Stimulated activated CD4-positive, alpha-beta T cell treated with anti-CD3 and anti-CD28 coated beads, Interleukin-15, amount 100 ng/mL, for 1 hour (primary cell): Measurements from ENCODE around the gene LRRC15.

ENCODE experiments used
- DNase-seq, 2 donors: peaks; one replicate each; pipeline ENCODE4 v3.0.0-alpha.2; 2020; ENCODE audit warnings: low read depth in 1 of 2, low spot score in 1 of 2

LRRC15 gene

DNA sequence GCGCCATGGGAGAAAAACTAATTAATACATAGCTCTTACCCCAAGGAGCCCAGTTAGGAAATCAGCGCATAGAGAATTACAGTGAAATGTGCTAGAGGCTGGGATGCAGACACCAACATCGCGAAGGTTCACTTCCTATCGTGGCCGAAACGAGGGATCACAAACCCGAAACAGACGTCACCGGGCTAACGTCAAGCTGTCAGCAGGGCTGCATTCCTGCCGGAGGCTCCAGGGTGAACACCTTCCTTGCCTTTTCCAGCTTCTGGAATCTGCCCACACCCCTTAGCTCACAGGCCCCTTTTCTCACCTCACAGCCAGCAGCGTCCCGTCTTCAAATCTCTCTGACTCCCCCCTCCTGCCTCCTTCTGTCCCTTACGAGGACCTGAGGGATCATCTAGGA is 16.5 kb upstream of the LRRC15 start:
- DNase-seq: no peak

DNA sequence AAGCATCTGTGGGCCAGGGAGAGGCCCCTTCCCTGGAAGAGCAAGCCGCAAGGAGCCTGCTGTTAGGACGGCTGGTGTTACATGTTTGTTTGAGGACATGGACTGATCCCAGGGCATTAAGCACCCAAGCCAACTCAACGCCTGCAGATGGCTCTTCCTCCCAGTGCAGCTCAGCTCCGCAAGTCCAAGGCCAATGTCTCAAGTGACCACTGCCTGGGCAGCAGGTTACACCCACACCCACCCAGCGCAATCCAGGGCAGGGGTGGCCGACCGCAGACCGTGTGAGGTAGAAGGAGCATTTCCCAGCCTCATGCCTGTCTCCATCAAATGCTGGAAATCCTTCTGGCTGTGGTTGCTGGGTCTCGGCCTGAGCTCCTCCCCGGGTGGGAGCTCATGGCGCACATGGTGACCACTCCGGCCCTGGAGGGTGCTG is 15.0 kb upstream of the LRRC15 start:
- no peak for DNase-seq

DNA sequence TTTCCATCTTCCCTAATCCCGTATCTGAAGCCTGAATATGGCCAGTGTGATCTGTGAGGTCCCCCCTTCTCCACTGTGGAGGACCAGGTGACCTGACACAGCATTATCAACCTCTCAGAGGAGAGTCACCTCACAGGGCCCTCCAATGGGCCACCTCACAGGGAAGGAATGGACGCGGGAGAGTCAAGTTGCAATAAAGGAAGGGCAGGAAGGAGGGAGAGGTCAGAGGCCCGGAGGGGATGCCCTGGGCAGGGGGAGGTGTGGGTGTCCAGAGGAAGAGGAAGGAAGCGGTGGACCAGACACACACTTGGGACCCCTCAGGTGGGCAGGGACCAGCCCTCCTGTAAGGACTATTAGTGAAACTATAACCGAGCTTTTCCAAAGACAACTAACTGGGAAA is 14.6 kb upstream of the LRRC15 start:
- no peak for DNase-seq

DNA sequence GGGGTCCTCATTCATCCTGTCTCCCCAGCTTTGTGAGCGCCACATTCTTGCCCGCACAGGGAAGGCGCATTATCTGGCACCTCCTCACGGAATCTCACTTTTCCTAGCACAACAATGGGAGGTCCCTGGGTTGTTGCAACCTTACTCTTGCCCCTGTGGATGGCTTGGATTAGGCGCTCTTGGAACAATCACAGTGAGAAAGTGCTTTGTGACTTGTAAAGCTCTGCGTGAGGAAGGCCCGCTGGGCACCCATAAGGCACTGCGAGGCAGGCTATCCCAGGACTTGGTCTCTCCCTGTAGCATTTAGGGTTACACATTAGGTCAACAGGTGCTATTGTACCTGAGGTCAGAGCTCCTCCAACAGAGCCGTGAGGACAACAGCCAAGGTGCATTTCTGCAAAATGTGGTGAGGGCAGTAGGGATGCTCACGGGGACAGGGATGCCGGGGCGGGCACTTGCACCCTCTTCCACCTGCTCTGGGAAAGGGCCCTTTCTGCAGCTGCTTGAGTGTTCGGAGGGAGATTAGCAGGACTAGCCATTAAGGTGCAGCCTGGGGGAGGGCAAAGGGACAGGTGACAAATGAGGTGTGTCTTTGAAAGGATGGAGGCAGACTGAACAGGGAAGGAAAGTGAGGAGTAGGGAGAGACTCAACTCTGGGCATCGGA is 13.9 kb upstream of the LRRC15 start:
- no peak for DNase-seq

DNA sequence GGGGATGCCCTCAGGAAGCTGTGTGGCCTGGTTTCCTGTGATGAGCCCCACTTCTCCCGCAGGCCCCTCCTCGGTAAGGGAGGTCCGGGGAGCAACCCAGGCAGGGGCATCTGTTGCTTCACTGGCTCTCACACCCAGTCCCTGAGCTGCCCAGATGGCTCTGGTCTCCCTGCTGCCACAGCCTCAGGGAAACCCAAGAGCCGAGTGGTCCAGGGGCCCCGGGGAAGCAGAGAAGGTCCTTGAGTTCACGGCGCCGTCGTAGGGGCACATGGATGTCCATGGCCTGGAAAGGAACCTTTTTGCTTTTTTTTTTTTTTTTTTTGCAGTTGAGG is 13.3 kb upstream of the LRRC15 start:
- no peak for DNase-seq

DNA sequence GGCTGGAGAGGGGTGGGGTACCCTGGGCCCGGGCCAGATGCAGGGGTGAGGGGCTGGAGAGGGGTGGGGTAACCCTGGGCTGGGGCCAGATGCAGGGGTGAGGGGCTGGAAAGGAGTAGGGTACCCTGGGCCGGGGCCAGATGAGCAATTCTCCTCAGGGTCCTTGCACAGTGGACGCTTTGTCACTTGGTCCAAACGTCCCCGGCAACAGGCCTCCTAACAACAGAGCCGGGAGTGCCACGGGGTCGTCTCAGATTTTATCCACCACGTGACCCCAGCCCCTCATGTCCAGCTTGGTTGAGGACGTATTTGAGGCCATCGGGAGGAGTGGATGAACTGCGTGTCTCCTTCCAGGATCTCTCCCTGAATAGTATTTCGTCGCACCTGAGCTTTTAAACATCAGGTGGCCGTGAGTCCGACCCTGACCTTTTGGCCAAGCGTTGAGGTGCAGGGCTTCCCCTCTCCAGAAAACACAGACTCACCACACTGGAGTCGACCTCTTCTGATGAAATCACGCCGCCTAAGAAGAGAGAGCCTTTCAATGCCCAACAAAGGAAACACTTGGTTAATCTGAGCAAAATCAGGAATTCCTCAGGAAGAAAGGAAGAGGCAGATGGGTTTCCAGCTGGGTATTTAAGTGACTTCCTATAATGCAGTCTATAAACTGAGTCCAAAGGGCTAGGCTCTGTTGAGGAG is 12.8 kb upstream of the LRRC15 start:
- no peak for DNase-seq

DNA sequence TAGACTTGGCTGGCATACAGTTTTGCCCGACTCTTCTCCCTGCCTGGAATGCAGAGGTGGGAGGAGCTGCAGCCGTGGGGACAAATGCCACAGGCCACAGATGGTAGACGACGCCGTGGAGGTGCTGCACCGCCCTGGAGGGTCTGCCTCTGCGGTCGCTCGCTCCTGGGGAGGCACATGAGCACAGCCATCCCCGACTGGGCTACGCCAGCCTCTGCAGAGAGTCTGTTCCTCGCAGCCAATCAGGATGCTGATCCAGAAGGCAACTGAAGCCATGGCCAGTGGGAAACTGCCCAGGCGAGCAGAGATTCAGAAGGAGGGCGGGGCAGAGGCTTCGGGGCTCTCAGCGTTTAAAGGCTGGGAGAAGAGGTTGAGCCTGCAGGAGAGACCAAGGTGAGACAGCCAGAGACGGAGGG is 11.9 kb upstream of the LRRC15 start:
- no peak for DNase-seq

DNA sequence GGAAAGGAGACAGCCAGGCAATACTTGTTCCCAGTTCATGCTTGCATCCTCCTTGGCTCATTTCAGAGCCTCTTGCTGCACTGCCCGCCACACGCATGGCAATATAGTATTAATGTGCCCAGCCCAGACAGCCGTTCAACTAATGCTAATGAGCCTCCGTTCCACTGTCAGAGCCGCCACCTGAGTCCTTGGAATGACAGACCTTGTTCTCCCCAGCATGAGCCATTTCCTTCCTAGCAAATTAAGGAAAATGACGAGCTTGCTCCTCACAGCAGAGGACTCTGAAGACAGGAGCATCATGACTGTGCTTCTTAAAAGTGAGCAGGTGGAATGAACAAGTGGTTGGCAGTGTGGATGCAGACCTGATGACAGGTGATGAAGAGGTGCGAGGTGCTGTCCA is 10.8 kb upstream of the LRRC15 start:
- no peak for DNase-seq

DNA sequence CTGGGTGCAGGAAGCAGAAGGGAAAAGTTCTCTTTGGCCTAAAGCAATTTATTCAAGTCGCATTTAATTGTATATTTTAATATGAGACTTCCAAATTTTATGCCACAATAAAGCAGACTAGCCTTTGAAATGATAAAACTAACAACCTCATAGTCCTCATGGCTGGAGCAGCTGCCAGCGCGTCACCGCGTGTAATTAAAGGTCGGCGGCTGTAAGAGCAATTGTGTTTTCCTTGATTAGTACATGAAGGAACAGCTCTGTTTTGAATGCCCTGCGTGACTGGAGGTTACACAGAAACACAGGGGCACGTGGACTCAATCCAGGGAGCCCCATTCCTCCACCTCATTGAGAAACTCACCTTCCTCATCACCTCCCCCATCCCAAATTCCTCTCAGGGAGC is 10.1 kb upstream of the LRRC15 start:
- DNase-seq: no peak

DNA sequence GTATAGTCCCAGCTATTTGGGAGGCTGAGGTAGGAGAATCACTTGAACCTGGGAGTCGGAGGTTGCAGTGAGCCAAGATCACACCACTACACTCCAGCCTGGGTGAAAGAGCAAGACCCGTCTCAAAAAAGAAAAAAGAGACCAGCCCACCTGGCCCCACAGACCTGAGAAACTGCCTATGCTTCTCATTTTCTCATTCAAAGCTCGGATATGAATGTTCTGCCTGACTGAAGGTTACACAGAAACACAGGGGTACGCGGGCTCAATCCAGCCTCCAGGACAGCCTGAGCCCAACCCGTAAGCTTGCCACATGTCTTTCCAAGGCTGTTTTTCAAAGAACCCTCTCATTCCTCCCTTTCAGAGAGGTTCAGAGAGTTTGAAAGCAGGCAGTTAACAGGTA is 9.7 kb upstream of the LRRC15 start:
- DNase-seq: no peak

DNA sequence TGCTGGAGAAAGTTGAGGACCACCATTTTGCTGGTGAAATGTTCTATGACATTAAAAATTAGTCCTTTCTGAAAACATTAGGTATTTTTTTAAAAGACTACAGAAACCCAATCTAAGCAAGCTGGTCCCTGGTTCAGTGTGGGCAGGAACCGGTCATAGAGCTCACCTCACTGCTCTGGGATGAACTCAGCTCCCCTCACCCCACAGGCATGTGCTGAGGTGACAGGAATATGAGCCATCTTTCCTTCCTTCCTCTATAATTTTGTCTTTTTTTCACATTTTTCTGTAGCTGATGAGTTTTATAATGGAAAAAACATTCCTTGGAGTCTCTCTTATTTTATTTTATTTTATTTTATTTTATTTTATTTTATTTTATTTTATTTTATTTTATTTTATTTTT is 8.2 kb upstream of the LRRC15 start:
- no peak for DNase-seq

DNA sequence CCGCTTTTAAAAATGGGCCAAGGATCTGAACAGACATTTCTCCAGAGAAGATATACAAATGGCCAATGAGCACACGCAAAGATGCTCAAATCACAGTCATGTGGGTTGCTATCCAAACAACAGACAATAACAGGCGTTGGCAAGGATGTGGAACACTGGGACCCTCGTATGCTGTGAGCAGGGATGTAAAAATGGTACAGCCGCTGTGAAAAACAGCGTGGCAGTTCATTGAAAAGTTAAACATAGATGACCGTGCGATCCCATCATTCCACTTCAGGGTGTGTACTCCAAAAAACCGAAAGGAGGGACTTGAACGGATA is 6.7 kb upstream of the LRRC15 start:
- no peak for DNase-seq

DNA sequence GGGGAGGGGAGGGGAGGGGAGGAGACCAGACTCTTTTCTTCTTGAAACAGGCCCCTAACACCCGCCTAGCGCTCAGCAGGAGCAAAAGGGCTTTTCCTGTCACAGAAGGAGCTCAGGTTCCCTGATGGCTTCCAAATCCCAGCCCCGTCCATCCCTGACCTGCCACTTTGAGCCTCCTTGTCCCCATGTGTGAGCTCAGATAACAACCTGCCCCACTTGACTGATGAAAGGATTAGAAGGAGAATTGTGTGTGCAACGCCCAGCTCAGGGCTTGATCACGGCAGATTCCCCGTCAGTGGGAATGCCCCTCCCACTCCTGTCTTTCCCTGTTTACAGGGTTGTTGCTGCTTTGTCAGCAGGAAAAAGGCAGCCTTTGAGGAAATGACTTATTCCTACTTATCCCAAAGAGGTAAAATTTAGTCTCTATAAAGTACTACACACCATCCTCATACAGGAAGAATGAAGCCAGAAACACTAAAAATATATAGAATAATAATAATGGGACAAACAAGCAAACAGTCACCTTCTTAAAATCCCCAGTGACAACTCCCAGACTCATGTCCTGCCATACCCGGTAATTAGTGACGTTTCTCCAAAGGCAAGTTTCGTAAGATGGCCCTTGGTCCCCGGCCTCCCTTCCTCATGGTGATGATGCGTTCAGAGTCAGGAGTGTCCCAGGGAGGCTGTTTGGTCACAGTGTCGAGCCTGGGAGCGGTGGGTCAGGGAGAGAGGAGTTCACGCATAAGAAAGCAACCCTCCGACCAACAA is 6.1 kb upstream of the LRRC15 start:
- no peak for DNase-seq

DNA sequence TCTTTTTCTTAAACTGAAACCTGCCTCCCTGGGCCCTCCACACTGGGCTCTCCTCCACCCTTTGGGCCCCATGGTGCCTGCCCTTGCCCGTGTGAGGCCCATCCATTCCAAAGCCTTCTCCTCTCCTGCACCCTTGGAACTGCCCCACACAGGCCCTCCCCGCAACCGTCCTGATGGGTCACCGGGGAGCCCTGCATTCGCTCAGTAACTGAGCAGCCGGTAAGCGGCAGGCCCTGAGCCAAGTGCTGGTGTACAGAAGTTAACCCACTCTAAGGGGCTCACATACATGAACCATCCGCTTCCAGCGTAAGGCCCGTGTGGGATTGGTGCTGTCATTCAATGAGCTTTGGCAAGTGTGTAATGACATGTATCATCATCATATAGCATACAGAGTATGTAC is 5.4 kb upstream of the LRRC15 start:
- no peak for DNase-seq

DNA sequence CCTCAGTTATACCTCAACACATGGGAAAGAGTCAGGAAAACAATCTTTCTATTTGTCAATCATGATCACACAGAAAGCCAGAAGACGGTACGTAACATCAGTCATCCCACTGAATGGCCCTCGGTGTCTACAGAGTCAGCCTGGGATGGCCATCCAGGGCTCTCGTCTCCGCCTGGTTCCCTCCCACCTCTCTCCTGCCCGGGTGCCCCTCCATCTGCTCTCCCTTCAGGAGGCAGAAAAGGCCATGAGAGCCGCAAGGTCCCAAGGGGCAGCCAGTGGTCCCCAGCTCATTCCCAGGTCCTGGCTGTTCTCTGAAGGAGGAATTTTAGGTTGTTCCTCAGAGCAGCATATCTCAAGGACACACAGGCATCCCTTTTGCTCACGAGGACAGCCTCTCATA is 4.4 kb upstream of the LRRC15 start:
- no peak for DNase-seq

DNA sequence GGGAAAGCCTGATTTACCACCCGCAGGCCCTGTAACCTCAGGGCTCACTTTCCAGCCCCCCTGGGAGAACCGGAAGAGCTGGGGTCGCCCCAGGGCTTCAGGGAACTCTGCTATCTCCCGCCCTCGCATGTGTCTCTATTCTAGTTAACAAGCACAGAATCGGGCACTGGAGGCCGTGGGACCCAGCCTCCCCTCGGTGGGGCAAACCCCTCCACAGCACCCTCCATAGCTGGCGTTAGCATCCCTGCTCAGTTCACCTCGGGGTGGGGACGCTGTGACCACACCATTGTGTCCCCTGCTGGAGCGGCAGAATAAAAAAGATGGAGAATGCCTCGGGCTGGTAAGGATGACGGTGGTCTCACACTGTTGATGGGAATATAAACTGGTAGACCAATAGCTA is 3.5 kb upstream of the LRRC15 start:
- no peak for DNase-seq

DNA sequence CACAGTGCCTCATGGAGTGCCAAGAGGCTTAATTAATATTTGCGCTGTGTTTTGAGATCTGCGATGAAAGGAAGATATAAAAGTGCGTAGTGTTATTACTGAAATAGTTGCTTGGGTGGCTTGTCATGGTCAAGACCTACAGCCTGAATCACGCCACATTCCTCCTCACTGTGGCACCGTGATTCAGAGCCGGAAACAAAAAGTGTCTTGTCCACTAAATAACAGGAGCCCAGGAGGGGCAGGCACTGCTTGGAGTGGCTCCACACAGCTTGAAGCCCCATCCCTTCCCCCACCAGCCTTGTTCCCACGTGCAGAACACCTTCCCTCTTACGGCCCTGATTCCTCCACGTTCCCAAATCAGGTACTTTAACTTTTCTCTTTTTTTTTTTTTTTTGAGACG is 1.2 kb upstream of the LRRC15 start:
- no peak for DNase-seq

DNA sequence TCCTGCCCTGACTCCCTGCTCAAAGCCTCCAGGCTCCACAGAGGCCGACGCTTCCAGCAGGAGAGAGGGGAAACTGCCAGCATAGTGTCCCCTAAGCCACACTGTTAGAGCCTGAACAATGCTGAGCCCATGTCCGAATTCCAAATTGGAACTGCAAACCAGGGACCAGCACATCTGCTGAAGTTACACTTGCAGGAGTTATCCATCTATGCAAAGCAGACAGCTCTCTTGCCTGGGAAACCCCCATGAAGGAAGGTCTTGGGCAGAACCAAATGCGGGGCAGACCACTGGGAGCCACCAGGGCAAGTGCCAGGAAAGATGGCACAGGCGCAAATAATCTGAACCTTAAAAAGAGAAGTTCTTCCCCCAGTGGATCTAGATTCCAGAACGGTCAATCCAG is 625 bp downstream of the LRRC15 start:
- no peak for DNase-seq

DNA sequence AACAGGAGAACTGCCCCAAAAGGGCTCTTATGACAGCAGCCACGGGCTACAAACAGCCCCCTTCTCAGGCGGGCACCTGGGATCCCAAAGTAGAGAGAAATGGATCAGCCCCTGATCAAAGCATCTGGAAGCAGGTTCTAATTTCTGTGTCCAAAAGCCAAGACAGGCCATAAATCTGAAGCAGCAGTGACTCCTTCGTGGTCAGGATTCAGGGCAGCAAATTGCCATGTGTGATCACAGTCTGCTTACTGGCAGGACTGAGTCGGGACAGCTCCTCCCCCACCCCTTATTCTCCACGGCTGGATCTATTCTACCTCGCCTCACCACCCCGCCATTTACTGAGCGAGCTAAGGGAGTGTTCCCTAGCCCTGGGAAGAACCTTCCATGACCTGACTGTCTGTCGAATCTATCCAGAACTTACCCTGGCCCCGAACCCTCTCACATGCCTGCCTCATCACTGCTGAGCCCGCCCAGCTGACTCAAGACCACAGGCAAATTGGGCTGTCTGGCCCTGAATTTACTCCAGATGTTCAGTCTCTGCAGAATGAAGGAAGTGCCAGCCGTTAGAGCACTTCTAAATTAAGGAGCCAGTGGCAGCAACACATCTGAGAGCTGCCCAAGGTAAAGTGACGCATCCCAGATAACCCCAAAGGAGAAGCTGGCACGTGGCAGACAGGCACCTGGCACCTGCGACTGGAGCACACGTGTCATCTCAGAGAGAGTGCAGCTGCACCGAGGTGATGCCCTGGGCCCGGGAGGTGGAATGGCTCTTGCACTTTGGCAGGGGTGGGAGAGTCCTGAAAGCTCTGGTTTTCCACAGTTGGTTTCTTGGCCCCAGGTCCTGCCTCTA is 1.3 kb downstream of the LRRC15 start:
- DNase-seq: no peak

DNA sequence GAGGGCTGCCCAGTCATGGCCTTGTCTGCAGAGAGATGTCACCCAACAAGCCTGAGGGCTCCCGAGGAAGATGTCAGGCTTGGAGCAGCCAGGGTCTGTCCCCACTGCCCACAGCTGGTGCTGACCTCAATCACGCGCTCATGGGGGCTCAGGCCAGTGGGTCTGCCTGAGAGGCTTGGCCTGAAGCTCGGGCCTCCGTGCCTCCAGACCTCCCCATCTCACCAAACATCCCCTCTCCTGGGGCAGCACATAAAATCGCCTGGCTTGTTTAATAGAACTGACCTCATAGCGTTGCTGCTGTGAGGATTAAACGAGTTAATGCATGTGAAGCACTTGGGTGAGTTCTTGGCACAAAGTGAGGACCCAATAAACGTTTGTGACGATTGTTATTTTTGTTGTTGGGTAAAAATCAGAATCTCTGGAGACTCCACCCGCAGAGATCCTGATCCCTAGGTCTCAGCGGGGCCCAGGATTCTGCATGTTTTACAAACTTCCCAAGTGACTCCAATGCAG is 3.5 kb downstream of the LRRC15 start:
- no peak for DNase-seq

DNA sequence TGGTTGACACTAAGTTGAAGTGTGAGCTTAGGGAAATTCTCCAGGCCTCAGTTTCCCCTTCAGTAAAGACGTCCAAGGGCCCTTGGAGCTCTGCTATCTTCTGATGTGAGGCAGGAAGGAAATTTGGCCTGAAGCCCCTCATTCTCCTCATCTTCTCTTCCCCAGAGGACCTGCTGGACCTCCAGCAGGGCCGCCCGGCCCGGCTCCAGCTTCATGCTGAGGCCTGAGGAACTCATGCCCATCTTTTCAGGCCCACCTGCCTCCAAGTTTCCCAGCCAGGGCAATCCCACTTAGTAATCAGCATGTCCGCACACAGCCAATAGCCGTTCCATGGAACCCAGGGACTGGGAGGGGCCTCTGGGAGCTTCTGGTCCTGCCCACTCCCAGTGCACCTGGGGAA is 4.0 kb downstream of the LRRC15 start:
- no peak for DNase-seq
